Progenitor cell of endocrine pancreas (in vitro differentiated cells): Measurements from ENCODE around the gene NNMT. TPM values are rescaled to one million over a fixed set of nuclear protein-coding genes. Genes with fewer than 3 reads are reported as not detected.
"Not testable (repeated sequence)": the region's sequence is repeated elsewhere in the genome, so short reads cannot be mapped to it uniquely, and the experiment has no call there.

Experiments
- DNase-seq: peaks from one replicate; pipeline ENCODE4 v3.0.0; 2021; ENCODE audit warnings: low spot score; ENCODE audit not compliant: unreplicated experiment
- H3K27ac Mint-ChIP-seq: 2 replicates; pipeline ENCODE4 v1.8.0; 2021; ENCODE audit warnings: mild to moderate bottlenecking, moderate library complexity, mixed read lengths
- H3K27me3 Mint-ChIP-seq: 2 replicates; pipeline ENCODE4 v1.8.0; 2021; ENCODE audit warnings: mixed read lengths
- H3K36me3 Mint-ChIP-seq: 2 replicates; pipeline ENCODE4 v1.8.0; 2022; ENCODE audit warnings: mixed read lengths; ENCODE audit not compliant: insufficient read depth
- H3K4me1 Mint-ChIP-seq: 2 replicates; pipeline ENCODE4 v1.8.0; 2021; ENCODE audit warnings: low read depth, mixed read lengths
- H3K4me3 Mint-ChIP-seq: 2 replicates; pipeline ENCODE4 v1.8.0; 2021; ENCODE audit warnings: low read depth, mild to moderate bottlenecking, moderate library complexity, mixed read lengths
- H3K9me3 Mint-ChIP-seq: 2 replicates; pipeline ENCODE4 v1.8.0; 2021; ENCODE audit warnings: low read depth, mixed read lengths
- total RNA-seq: library from RNA; stranded (reverse); gene quantifications from 2 replicates; pipeline ENCODE4 v1.2.1, GENCODE V29; 2021
- TF ChIP-seq, protein P1 (sequence below): fragments of 200-600 bp; sonication (generic); IDR thresholded peaks from one replicate; pipeline ENCODE4 v1.5.0; 2021; ENCODE audit warnings: antibody characterized with exemption, mild to moderate bottlenecking; ENCODE audit not compliant: unreplicated experiment

NNMT gene
- total RNA-seq, 1 donor from 2014 or later: 2.4 TPM

DNA sequence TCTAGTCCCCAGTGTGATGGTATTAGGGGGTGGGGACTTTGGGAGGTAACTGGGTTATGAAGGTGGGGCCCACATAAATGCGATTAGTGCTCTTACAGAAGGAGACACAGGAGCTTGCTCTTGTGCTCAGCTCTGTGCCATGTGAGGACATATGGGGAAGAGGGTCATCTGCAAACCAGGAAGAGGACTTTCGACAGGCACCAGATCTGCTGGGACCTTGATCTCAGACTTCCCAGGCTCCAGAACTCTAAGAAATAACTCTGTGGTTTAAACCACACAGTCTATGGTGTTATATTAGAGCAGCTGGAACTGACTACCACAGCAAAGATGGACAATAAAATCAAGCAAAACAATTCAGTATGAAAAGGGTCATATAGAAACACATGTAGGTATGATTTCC is 26.7 kb downstream of the NNMT start:
- no peak for DNase-seq
- H3K27ac Mint-ChIP-seq: no peak overlapping the region
- H3K4me1 Mint-ChIP-seq: no peaks in the 10 kb centered on the region
- no peaks in the 10 kb centered on the region for H3K9me3 Mint-ChIP-seq
- H3K27me3 Mint-ChIP-seq: peaks cover 80% of the 10 kb centered on the region
- H3K4me3 Mint-ChIP-seq: no peak overlapping the region
- TF ChIP-seq, protein P1, sequence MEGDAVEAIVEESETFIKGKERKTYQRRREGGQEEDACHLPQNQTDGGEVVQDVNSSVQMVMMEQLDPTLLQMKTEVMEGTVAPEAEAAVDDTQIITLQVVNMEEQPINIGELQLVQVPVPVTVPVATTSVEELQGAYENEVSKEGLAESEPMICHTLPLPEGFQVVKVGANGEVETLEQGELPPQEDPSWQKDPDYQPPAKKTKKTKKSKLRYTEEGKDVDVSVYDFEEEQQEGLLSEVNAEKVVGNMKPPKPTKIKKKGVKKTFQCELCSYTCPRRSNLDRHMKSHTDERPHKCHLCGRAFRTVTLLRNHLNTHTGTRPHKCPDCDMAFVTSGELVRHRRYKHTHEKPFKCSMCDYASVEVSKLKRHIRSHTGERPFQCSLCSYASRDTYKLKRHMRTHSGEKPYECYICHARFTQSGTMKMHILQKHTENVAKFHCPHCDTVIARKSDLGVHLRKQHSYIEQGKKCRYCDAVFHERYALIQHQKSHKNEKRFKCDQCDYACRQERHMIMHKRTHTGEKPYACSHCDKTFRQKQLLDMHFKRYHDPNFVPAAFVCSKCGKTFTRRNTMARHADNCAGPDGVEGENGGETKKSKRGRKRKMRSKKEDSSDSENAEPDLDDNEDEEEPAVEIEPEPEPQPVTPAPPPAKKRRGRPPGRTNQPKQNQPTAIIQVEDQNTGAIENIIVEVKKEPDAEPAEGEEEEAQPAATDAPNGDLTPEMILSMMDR: no peak
- no peaks in the 10 kb centered on the region for H3K36me3 Mint-ChIP-seq

DNA sequence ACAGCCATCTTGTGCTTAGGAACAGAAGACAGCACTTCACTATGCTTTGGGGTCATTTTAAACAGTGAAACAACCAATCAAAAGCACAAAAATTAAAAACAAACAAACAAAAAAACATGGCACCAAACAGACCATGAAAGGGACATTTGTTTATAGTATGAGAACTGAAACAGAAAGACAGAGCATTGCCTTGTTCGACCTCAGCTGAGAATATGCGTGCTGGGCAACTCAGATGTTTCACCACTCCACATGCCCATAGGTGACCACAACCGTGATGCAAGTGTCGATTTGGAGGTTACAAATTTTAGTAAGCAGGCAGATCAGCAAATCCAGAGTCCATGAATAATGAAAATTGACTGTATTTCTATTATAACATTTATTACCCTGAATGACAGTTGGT is 30.0 kb downstream of the NNMT start:
- peaks cover 8% of the 10 kb centered on the region for H3K9me3 Mint-ChIP-seq
- TF ChIP-seq, protein P1: no peak
- H3K27ac Mint-ChIP-seq: no peak overlapping the region
- peaks cover 58% of the 10 kb centered on the region for H3K27me3 Mint-ChIP-seq
- DNase-seq: no peak
- no peaks in the 10 kb centered on the region for H3K4me1 Mint-ChIP-seq
- peaks cover 1% of the 10 kb centered on the region for H3K36me3 Mint-ChIP-seq
- H3K4me3 Mint-ChIP-seq: no peak overlapping the region

DNA sequence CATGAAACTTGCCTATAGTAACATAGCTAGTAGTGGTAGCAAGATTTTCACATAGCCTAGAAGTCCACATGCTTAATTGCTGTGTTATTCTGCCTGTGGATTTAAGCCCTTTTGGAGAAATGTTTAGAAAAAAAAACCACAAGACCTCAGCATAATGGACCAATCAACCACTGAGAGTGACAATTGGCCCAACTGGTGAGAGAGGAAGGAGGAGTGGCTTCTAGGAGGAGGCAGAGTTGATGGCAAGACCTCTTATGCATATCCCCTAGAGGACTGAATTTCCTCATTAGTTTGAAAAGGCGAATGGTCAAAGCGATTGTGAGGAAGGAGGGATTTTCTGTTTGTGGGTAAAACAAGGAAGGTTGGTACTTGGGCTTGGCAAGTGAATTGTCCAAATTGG is 30.6 kb downstream of the NNMT start:
- H3K4me1 Mint-ChIP-seq: no peaks in the 10 kb centered on the region
- peaks cover 52% of the 10 kb centered on the region for H3K27me3 Mint-ChIP-seq
- no peak overlapping the region for H3K27ac Mint-ChIP-seq
- H3K4me3 Mint-ChIP-seq: no peak overlapping the region
- no peak for DNase-seq
- peaks cover 1% of the 10 kb centered on the region for H3K36me3 Mint-ChIP-seq
- TF ChIP-seq, protein P1: no peak
- peaks cover 8% of the 10 kb centered on the region for H3K9me3 Mint-ChIP-seq

DNA sequence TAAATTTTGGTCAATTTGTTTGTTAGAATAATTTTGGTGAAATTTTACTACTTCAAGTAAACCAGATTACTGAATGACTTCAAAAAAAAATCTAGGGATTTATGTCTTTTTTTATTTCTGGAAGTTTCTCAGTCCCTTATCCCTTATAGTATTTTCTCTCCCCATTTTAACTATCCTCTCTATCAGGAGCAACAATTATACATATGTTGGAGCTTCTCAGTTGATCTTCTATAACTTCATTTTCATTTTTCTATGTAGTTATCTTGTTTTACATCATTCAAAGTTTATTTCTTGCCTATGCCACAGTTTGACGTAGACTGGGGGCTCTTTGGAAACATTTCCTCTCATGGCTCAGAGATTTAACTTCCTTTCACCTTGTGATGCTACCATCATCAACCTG is 34.2 kb downstream of the NNMT start:
- DNase-seq: no peak
- TF ChIP-seq, protein P1: no peak
- Mint-ChIP-seq H3K27me3 (peaks cover 42% of the 10 kb centered on the region), H3K36me3 (peaks cover 1% of the 10 kb centered on the region), H3K9me3 (peaks cover 8% of the 10 kb centered on the region), H3K27ac (no peak overlapping the region), H3K4me1 (no peaks in the 10 kb centered on the region), H3K4me3 (no peak overlapping the region)

DNA sequence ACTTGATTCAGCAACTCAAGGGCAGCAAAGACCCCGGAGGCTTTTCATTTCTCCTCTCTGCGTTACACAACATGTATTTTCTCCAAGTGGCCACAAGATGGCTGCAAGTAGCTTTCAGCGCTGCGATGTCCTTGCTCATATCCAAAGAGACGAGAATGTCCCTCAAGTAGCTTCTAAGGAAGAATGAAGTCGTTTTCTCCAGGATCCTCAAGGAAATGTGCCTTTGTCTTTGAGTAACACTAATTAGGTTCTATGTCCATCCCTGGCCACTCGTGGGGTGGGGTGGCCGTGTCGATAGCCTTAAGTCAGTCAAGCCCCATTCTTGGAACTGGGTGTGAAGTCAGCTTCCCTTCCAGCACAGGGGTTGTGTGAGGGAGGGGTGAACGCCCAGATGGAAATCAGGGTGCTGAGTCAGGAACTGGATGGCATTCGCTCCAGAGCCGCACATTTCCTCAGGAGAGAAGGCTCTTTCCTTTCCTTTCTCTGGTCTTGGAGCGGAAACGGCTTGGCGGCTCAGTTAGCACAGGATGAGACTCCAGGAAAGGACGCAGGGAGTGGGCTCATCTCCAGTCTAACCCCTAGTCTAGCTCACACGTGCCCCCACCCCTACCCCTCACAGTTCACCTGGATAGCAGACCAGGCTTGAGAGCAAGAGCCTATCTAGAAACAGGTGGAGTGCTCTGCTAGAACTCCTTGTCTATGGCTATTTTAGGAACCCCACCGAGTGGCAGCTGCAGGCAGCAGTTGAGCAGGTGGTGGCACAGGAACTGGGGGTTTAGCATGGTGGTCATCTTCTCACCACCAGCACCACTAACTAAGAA is 44.3 kb downstream of the NNMT start:
- H3K4me3 Mint-ChIP-seq: no peak overlapping the region
- TF ChIP-seq, protein P1: peak; percentile 75
- no peaks in the 10 kb centered on the region for H3K4me1 Mint-ChIP-seq
- peaks cover 37% of the 10 kb centered on the region for H3K27me3 Mint-ChIP-seq
- H3K36me3 Mint-ChIP-seq: no peaks in the 10 kb centered on the region
- H3K9me3 Mint-ChIP-seq: no peaks in the 10 kb centered on the region
- no peak for DNase-seq
- H3K27ac Mint-ChIP-seq: no peak overlapping the region

DNA sequence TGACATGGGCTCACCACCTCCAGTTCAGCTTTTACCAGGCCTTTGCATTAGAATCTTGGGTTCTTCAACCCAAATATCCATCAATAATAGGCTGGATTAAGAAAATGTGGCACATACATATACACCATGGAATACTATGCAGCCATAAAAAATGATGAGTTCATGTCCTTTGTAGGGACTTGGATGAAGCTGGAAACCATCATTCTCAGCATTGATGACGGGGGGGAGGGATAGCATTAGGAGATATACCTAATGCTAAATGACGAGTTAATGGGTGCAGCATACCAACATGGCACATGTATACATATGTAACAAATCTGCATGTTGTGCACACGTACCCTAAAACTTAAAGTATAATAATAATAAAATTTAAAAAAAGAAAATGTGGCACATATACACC is 45.5 kb downstream of the NNMT start:
- not testable (repeated sequence) for H3K9me3 Mint-ChIP-seq, H3K4me1 Mint-ChIP-seq, H3K4me3 Mint-ChIP-seq, H3K36me3 Mint-ChIP-seq, DNase-seq, H3K27ac Mint-ChIP-seq
- H3K27me3 Mint-ChIP-seq: peaks cover 29% of the 10 kb centered on the region
